ENCODE measurements around the gene CFAP97.

DNA sequence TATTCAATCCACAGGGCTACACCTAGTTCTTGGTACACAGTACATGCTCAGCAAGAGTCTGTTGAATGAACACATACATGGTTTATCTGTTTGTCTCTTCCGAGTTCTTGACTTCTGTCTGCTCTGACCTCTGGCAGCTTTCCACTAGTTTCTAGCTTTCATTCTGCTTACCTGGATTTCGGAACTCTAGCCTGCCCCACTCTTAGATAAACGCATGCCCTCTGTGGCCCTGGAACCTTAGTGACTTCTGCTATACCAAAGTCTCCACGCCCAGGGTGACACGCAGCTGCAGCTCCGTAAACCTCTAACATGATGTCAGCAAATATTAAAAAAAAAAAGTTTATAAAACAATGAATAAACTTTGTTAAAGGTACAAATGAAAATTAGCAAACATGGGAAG is 62.0 kb downstream of the CFAP97 start:
- TF ChIP-seq, protein P1, sequence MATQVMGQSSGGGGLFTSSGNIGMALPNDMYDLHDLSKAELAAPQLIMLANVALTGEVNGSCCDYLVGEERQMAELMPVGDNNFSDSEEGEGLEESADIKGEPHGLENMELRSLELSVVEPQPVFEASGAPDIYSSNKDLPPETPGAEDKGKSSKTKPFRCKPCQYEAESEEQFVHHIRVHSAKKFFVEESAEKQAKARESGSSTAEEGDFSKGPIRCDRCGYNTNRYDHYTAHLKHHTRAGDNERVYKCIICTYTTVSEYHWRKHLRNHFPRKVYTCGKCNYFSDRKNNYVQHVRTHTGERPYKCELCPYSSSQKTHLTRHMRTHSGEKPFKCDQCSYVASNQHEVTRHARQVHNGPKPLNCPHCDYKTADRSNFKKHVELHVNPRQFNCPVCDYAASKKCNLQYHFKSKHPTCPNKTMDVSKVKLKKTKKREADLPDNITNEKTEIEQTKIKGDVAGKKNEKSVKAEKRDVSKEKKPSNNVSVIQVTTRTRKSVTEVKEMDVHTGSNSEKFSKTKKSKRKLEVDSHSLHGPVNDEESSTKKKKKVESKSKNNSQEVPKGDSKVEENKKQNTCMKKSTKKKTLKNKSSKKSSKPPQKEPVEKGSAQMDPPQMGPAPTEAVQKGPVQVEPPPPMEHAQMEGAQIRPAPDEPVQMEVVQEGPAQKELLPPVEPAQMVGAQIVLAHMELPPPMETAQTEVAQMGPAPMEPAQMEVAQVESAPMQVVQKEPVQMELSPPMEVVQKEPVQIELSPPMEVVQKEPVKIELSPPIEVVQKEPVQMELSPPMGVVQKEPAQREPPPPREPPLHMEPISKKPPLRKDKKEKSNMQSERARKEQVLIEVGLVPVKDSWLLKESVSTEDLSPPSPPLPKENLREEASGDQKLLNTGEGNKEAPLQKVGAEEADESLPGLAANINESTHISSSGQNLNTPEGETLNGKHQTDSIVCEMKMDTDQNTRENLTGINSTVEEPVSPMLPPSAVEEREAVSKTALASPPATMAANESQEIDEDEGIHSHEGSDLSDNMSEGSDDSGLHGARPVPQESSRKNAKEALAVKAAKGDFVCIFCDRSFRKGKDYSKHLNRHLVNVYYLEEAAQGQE (IDR thresholded peaks at IDR 0.05; ENCODE audit: insufficient read depth in 1 of 2, low read depth in 2 of 2, low read length in 2 of 2): no peak
- TF ChIP-seq SIN3A (IDR thresholded peaks at IDR 0.05; ENCODE audit: borderline replicate concordance, insufficient read depth, low read length) (no peak), TAF1 (IDR thresholded peaks at IDR 0.05; ENCODE audit: borderline replicate concordance, insufficient read depth, low read length) (no peak)
